ENCODE data around the gene TAS1R3.
A peak's percentile ranks its signal among the peaks of the same experiment; 100 is the strongest.

Gene TAS1R3

GRCh38 chr1:1373815-1374588, 42.9 kb downstream of the TAS1R3 start:
- in situ Hi-C loops (cut with HindIII; ENCODE audit: low sequenced_read_pairs): loop anchor here (5.0 kb wide), 1 partner anchor 118 kb away; no protein-coding TSS in a partner anchor
- peak overlapping the region; percentile 88 for H3K4me3 ChIP-seq (ENCODE audit: low read depth, low read length)
- TF ChIP-seq CTCF (IDR thresholded peaks at IDR 0.05; ENCODE audit: low read depth, low read length, missing control alignments): no peak
- DNase-seq (ENCODE audit: low read depth): no peak

DNA sequence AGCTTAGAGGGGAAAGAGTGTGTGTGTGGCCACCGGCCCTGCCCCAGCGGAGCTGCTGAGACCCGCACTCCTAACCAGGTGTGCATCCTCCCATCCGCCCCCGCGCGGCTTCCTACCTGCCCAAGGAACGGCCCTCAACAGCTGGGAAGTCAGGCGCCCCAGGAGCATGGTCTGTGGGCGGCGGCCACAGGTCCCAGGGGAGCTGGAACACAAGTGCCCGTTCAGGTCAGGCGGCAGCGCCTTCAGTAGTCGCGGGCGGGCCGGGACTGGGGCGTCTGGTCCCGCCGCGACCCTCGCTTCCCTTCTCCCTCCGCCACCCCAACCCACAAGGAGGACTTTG, 43.5 kb downstream of the TAS1R3 start:
- in situ Hi-C loops (cut with HindIII; ENCODE audit: low sequenced_read_pairs): loop anchor here (5.0 kb wide), 1 partner anchor 118 kb away; no protein-coding TSS in a partner anchor
- no peak for TF ChIP-seq CTCF (IDR thresholded peaks at IDR 0.05; ENCODE audit: low read depth, low read length, missing control alignments)

DNA sequence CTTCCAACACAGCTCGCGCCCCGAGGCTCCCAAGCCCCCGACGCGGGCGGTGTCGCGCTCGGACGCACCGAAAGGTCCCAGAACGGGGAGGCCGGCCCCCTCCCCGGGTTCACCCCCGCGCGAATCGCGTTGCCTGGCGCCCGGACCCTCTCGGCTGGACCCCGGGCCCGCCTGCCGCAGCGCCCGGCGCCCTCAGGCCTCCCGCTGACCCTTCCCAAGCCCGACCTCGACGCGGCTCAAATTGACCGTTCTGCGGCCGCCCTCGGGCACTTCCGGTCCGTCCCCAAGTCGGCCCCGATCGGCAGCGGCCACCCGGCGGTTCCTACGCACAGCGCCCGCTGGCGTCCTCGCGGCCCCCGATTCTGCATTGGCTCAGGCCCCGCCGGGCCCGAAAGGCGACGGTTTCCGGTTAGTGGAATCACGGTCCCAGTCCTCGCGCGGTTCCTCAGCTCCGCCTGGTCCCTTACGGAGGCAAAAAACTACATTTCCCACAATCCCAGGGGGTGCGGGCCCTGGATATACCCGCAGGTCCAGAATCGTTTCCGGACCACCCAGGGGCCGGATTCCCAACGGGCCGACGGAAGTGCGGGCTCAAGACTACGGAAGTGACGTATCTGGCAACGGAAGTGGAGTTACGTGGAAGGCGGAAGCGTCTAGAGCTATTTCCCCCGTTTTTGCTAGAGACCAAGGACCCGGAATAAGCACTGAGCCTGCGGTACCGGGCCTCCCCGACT, 44.0 kb downstream of the TAS1R3 start, which contains the start of gene AURKAIP1:
Gene AURKAIP1, minus strand, starts transcription at position 279 of the 734 bp plus-strand sequence. CDS start 451 bp downstream, outside the sequence.
- H3K4me3 ChIP-seq (ENCODE audit: low read depth, low read length): peak within 1 kb of the TSS; percentile 88
- in situ Hi-C loops (cut with HindIII; ENCODE audit: low sequenced_read_pairs): loop anchor here (5.0 kb wide), 1 partner anchor 117 kb away; no protein-coding TSS in a partner anchor
- DNase-seq (ENCODE audit: low read depth): peak; percentile 100
- peak; percentile 25 for TF ChIP-seq CTCF (IDR thresholded peaks at IDR 0.05; ENCODE audit: low read depth, low read length, missing control alignments)

More for the DNA sequence above, 43.5 kb downstream of the TAS1R3 start:
- DNase-seq (ENCODE audit: low read depth): no peak
- peak overlapping the region; percentile 88 for H3K4me3 ChIP-seq (ENCODE audit: low read depth, low read length)

- DNase-seq (ENCODE audit: low read depth): no peak
- no peak overlapping the region for H3K4me3 ChIP-seq (ENCODE audit: low read depth, low read length)
- TF ChIP-seq CTCF (IDR thresholded peaks at IDR 0.05; ENCODE audit: low read depth, low read length, missing control alignments): no peak
- in situ Hi-C loops (cut with HindIII; ENCODE audit: low sequenced_read_pairs): no loop called here
Observed at GRCh38 chr1:1376551-1377226, 45.6 kb downstream of the TAS1R3 start.

DNA sequence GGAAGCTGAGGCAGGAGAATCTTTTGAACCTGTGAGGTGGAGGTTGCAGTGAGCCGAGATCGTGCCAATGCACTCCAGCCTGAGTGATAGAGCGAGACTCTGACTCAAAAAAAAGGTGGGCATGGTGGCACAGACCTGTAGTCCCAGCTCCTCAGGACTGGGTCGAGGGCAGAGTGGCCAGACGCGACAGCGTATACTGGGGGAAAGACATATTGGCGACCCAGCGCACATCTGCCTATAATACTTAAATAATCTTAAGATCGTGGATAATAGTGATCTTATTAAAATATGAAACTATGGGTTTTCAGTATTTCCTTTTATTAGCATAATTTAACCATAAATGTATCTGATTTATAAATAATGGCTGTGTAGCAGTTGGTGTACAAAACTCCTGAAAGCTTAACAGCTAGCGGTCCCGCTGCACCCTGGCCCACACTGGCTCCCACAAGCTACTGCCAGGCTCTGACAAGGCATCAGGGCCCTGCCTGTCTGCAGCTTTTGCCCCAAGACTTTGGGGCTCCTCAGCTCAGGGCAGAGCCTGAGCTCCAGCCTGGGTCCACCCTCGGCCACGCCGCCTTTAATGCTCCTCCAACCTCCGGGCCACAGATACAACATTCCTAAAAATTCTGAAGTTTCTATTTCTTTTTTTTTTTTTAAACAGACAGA, 46.6 kb downstream of the TAS1R3 start:
- no peak for TF ChIP-seq CTCF (IDR thresholded peaks at IDR 0.05; ENCODE audit: low read depth, low read length, missing control alignments)
- no peak for DNase-seq (ENCODE audit: low read depth)
- in situ Hi-C loops (cut with HindIII; ENCODE audit: low sequenced_read_pairs): no loop called here
- no peak overlapping the region for H3K4me3 ChIP-seq (ENCODE audit: low read depth, low read length)

DNA sequence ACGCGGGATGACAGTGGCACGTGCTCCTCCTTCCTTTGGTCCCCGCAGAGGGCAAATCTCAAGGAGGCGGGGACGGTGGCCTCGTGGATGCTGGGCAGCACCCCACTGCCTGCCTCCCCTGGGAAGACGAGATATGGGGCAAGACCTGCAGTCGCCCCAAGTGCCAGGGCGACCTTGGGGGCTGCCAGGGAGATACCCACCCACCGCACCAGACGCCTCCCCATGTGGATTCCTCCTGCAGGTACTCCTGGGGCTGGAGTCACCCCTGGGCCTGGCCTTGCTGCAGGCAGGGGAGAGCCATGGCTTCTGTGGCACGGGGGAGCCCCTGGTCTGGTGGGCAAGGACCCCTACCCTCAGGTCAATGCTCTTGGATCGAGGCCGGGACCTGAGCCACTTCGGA, 49.8 kb downstream of the TAS1R3 start:
- no peak for TF ChIP-seq CTCF (IDR thresholded peaks at IDR 0.05; ENCODE audit: low read depth, low read length, missing control alignments)
- in situ Hi-C loops (cut with HindIII; ENCODE audit: low sequenced_read_pairs): no loop called here

More for the DNA sequence above, 49.8 kb downstream of the TAS1R3 start:
- no peak overlapping the region for H3K4me3 ChIP-seq (ENCODE audit: low read depth, low read length)
- DNase-seq (ENCODE audit: low read depth): no peak
